ENCODE results near the gene PPM1L. TPM values are rescaled to one million over a fixed set of nuclear protein-coding genes. Genes with fewer than 3 reads are reported as not detected.

The PPM1L gene
- total RNA-seq, 1 experiment from 2014 or later, result 7.3 TPM

- no peak overlapping the region for H2BK120ac ChIP-seq (ENCODE audit: low read depth, low read length, poor library complexity, severe bottlenecking)
- Mint-ChIP-seq H3K27ac (no peak overlapping the region), H3K4me1 (peaks cover 6 to 27% of the 10 kb centered on the region in 2 experiments), H3K9me3 (peaks cover 0 to 1% of the 10 kb centered on the region in 2 experiments; a peak in 1 of 5 replicates), H3K4me3 (no peak overlapping the region), H3K36me3 (ENCODE audit: insufficient read depth in 1 of 3, low read depth in 3 of 3) (no peaks in the 10 kb centered on the region), H3K27me3 (ENCODE audit: low read depth) (no peaks in the 10 kb centered on the region)
- H3T11ph ChIP-seq (ENCODE audit: low read length), result no peak overlapping the region
- H3K14ac ChIP-seq (ENCODE audit: insufficient read depth, low read length), result no peak overlapping the region
- no peak for DNase-seq
- no peaks in the 10 kb centered on the region for H3K79me1 ChIP-seq (ENCODE audit: insufficient read depth, low read depth, low read length, poor library complexity, severe bottlenecking)
- no peak overlapping the region for H2BK5ac ChIP-seq (ENCODE audit: insufficient read length, low read length)
- no peak overlapping the region for H2BK15ac ChIP-seq (ENCODE audit: low read depth, low read length)
- no peak overlapping the region for H2AFZ ChIP-seq (ENCODE audit: low read length)
- TF ChIP-seq CTCF (conservative IDR thresholded peaks at IDR 0.05), result no peak
- no peaks in the 10 kb centered on the region; the same call in 1 of the 2 replicates for H3K4me1 ChIP-seq (ENCODE audit: insufficient read depth, low read length)
- H4K91ac ChIP-seq (ENCODE audit: insufficient read length, low read depth, low read length), result no peak overlapping the region
- H3K9ac ChIP-seq (ENCODE audit: extremely low read depth, insufficient read length, low read length), result no peak overlapping the region
- H3K4me2 ChIP-seq (ENCODE audit: insufficient read depth, insufficient read length, low read length), result no peak overlapping the region
- no CpG with 5 or more reads among the region's 2 CpGs for WGBS (ENCODE audit: extremely low coverage, insufficient read length, low lambda C conversion rate)
- H3K79me2 ChIP-seq (ENCODE audit: insufficient read depth, low read length), result no peaks in the 10 kb centered on the region
- no peak overlapping the region for H4K5ac ChIP-seq (ENCODE audit: insufficient read length, low read depth, low read length)
- H3K9me3 ChIP-seq (ENCODE audit: control insufficient read depth, low read depth, low read length), result no peaks in the 10 kb centered on the region
- no peak overlapping the region for H2BK20ac ChIP-seq (ENCODE audit: low read depth, low read length, poor library complexity, severe bottlenecking)
- H2BK12ac ChIP-seq (ENCODE audit: insufficient read length, low read depth, low read length), result no peak overlapping the region
- no peak overlapping the region for H4K8ac ChIP-seq (replicated peaks; ENCODE audit: insufficient read length, low read depth, low read length)
- no peak overlapping the region for H3K56ac ChIP-seq (ENCODE audit: insufficient read length, low read depth, low read length)
- no peaks in the 10 kb centered on the region for H4K20me1 ChIP-seq (ENCODE audit: control insufficient read depth, insufficient read depth, insufficient read length)
- no peaks in the 10 kb centered on the region for H3K23me2 ChIP-seq (ENCODE audit: insufficient read length, low read depth, low read length, poor library complexity, severe bottlenecking)
- no peak overlapping the region for H2AK5ac ChIP-seq (ENCODE audit: insufficient read length, low read length)
- no peak overlapping the region for H3K27ac ChIP-seq (ENCODE audit: insufficient read length, low read depth, low read length)
- H3K4ac ChIP-seq (ENCODE audit: low read depth, low read length), result no peak overlapping the region
- H3K23ac ChIP-seq (ENCODE audit: insufficient read length, low read depth, low read length), result no peak overlapping the region
- no peak overlapping the region for H3K18ac ChIP-seq (ENCODE audit: insufficient read length, low read depth, low read length)
- H3K27me3 ChIP-seq (ENCODE audit: insufficient read depth, low read length), result no peaks in the 10 kb centered on the region
Measured at GRCh38 chr3:160826991-160827390, 71.0 kb downstream of the PPM1L start.
